B cell (primary cell): ENCODE results near the gene TIGD3.

ENCODE experiments used
- CTCF ChIP-seq: fragments of 200-600 bp; IDR thresholded peaks from one replicate; pipeline ENCODE4 v1.8.0; 2022; ENCODE audit warnings: antibody characterized with exemption, mild to moderate bottlenecking
- EZH2 ChIP-seq: IDR thresholded peaks from 2 replicates; pipeline ENCODE4 v1.6.1; 2012; ENCODE audit warnings: borderline replicate concordance, low read depth, mild to moderate bottlenecking, moderate library complexity, low read length; ENCODE audit not compliant: insufficient read depth, poor library complexity, severe bottlenecking

GRCh38 chr11:65390996-65391395 is 36.4 kb downstream of the TIGD3 start:
- no peak for TF ChIP-seq EZH2
- TF ChIP-seq CTCF = no peak
